HG02970 (cell line): ENCODE data around the gene SKIDA1.
"Not testable (repeated sequence)": the region's sequence is repeated elsewhere in the genome, so short reads cannot be mapped to it uniquely, and the experiment has no call there.

Experiments used
- ATAC-seq: cut with Tn5 transposase; IDR thresholded peaks from one replicate; pipeline ENCODE4 v1.9.1; 2021; ENCODE audit warnings: mild to moderate bottlenecking, moderate library complexity, moderate number of reproducible peaks; ENCODE audit not compliant: unreplicated experiment, low FRiP score

The SKIDA1 gene

DNA sequence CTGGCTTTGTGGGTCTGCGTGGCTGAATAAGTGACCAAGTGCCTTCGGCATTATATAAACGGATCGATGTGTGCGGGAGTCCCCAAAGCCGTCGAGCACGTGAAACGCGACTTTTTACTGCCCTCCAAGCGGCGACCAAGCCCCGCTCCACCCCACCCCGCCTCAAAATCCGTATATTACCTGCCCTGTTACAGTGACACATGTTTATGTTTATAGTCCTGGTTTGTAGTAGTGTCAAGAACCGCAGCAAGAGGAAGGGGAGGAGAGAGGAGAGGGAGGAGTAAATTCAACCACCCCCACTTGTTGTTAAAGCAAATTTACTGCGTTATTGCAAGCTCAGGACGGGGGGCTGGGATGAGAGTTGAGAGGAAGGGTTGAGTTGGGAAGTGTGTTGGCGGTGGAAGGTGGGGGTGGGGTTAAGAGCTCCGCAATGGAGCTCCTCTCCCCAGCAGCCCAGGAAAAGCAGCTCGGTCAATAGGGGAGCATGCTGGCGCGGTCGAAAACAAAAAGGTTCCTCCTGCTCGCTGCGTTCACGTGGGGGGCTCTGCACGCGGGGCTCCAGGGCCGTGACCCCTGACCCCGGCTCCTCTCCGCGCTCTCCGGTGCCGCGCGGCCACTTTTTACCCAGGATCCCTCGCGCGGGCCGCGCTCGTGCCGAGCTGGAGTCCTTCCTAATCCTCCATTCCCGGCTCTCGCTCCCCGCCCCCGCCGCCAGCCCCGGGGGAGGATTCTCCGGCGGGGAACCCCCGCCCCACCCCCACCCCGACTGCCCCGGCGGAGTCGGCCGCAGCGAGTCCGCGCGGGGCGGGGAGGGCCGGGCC, at the start of gene SKIDA1:
Gene SKIDA1 (minus strand): TSS at position 316 of the 821 bp plus-strand sequence. CDS start 7,860 bp downstream, outside the sequence.
- peak; percentile 59 for ATAC-seq

- not testable (repeated sequence) for ATAC-seq
Measured at GRCh38 chr10:21574514-21574913, 49.0 kb upstream of the SKIDA1 start.

GRCh38 chr10:21572578-21572977, 47.1 kb upstream of the SKIDA1 start:
- no peak for ATAC-seq

DNA sequence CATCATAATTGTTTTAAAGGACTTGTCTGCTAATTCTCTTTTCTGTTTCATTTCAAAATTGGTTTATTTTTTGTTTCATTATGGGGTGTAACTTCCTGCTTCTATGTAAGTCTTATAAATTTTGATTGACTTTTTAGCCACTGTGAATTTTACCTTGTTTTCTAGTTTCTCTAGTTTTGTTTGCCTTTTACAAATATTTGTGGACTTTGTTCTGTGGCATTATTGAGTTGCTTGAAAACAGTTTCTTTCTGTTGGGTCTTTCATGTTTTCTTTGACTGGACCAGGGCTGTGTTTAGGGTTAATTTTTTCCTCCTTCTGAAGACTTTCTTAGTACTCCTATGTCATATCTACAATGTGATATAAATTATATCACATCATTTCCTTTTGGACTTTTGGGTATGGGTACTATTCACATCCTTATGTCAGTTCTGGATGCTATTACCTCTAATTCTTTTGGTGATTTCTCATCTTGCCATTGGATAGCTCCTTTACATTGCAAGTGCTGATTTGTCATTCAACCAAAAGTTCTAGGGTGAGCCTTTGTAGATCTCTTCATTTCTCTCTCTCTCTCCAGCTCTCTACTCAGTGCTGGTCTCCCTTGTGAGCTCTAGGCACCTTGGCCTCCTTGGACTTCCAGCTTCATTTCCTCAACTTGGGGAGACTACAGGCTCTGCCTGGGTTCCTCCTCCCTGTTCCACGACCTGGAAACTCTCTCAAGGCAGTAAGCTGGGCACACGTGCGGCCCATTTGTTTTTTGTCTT, 45.5 kb upstream of the SKIDA1 start:
- ATAC-seq, result no peak

DNA sequence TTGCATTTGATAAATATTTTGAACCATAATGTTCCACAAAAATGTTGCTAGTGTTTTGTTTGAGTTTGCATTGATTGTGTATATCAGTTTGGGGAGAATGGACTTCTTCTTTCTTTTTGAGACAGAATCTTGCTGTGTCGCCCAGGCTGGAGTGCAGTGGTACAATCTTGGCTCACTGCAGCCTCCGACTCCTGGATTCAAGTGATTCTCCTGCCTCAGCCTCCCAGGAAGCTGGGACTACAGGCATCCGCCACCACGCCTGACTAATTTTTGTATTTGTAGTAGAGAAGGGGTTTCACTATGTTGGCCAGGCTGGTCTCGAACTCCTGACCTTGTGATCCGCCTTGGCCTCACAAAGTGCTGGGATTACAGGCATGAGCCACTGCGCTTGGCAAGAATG, 33.5 kb upstream of the SKIDA1 start:
- ATAC-seq, result not testable (repeated sequence)

- ATAC-seq, result no peak
Measured at GRCh38 chr10:21556527-21556926, 31.0 kb upstream of the SKIDA1 start.

DNA sequence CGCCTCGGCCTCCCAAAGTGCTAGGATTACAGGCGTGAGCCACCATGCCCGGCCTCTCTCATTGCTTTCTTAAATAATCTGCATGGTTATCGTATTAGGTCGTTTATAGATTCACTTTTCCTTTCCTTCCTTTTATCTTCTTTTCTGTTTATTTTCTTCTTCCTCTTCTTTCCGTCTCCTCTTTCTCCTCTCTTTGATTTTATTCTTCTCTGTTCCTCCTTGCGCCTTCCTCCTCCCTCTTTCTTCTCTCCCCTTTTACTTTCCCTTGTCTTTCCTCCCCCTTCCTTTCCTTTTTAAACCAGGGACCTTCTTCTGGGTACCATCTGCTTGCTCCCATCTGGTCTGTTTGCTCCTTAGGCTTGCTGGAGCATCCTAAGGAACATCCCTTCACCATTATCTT, 27.2 kb upstream of the SKIDA1 start:
- ATAC-seq, result no peak

- no peak for ATAC-seq
Measured at GRCh38 chr10:21547246-21547645, 21.8 kb upstream of the SKIDA1 start.

DNA sequence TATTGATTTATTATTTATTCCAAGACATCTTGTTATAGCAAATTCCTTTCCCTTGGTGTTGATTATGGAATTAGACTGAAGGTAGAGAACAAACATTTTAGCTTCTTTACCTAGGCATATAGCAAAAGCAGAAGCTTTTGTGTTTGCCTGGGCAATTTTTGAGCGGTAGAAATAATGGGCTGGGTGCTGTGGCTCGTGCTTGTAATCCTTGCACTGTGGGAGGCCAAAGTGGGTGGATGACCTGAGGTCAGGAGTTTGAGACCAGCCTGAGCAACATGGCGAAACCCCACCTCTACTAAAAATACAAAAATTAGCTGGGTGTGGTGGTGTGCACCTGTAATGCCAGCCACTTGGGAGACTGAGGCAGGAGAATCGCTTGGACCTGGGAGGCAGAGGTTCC, 15.2 kb upstream of the SKIDA1 start:
- ATAC-seq, result not testable (repeated sequence)

DNA sequence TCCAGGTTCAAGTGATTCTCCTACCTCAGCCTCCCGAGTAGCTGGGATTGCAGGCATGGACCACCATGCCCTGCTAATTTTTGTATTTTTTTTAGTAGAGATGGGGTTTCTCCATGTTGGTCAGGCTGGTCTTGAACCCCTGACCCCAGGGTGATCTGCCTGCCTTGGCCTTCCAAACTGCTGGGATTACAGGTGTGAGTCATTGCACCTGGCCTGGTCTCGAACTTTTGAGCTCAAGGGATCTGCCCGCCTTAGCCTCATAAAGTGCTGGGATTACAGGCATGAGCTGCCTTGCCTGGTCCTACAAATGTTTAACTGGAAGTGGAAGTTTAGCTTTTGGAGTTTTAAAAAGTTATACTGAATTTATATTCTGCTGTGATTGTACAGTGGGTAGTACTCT, 11.4 kb upstream of the SKIDA1 start:
- no peak for ATAC-seq

GRCh38 chr10:21535976-21536375, 10.5 kb upstream of the SKIDA1 start:
- ATAC-seq, result not testable (repeated sequence)

- ATAC-seq, result no peak
Measured at GRCh38 chr10:21535494-21535965, 10.0 kb upstream of the SKIDA1 start.

- ATAC-seq, result no peak
Measured at GRCh38 chr10:21534604-21535493, 9.4 kb upstream of the SKIDA1 start.

- ATAC-seq, result no peak
Measured at GRCh38 chr10:21534280-21534586, 8.8 kb upstream of the SKIDA1 start.

DNA sequence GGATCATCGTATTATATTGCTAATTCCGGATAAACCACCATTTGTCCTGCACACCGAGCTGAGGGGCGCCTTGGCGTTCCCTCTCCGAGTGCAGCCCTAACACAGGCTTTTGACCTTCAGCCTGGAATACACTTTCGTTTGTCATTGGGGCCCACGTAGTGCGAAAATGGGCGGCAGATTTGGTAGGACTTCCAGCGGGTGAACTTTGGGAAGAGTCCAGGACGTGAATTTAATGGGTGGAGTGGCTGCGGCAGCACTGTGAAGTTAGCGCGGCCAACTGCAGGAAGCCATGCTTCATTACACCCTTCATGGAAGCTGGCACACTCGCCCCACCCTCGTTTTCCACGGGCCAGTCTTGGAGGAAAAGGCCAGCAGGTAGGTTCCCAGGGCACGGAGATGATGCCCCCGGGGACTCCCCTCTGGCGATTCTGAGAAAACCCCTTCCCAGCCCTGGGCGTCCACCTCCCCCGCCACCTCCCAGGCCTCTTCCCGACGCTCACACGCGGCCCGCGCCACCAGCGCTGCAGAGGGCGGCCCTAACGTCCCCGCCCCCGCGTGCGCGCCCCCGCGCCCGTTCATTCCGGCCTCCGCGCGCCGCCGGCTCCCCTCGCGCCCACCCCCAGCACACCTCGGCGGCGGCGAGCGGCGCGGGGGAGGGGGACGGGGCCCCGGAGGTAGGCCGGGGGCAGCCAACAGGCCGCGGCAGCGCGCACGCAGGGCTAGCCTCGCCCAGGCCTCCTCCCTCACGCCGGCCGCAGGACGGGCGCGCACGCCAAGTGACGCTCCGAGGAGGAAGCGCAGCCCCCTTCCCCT, 8.2 kb upstream of the SKIDA1 start, which contains the start of gene MLLT10:
Gene MLLT10 (plus strand): TSS at position 766 of the 813 bp plus-strand sequence. CDS start 413 bp downstream, outside the sequence.
- peak; percentile 95 for ATAC-seq

DNA sequence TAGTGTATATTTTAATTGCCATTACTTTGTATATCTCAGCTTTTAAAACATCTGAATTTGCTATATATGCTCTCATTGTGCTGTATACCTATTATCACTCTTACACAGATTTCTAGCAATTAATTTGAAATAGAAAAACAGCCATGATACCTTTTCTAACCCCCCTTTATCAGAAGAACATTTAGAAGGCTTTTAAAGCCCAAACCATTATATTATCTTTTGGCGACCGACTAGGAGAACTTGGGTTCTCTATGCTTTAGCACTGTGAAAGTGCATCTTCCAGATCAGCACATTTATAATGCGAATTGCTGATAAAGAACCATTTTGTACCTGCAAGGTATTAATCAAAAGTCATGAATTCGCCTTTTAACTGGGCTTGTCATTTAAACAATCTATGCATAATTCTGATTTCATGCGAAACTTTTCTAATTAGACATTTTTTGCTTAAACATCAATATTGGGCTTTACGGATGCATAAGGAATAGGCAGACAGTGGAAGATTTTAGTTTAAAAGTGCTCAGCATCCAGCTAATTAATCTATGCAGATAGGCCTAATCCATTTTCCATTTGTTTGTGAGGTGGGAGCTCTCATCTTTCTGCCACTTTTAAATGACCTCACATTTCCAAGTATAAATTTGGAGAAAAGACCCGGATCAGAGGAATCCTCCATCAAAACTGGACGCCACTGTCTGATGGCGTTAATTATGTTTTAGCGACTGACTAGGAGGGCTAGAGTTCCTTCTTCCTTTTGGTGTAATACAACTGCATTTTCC, 7.4 kb upstream of the SKIDA1 start:
- no peak for ATAC-seq

GRCh38 chr10:21531164-21531563, 5.7 kb upstream of the SKIDA1 start:
- no peak for ATAC-seq

DNA sequence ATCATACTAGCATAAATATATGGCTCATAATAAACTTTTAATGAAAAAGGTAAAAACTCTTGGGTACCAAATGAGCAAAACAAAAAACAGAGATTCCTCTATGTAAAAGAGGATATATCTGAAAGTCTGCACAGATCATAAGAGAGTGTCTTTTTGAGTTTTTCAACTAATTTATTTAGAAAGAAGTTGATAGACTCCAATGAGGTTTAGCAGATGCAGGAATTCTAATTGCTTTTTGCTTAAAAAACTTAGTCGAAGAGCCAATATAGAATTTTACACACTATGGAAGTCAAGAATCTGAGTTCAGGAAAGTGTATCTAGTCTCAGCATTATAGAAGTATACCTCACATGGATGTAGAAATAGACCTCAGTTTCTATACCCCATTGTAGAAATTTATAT, 5.2 kb upstream of the SKIDA1 start:
- no peak for ATAC-seq

- no peak for ATAC-seq
Measured at GRCh38 chr10:21530168-21530567, 4.7 kb upstream of the SKIDA1 start.
